ENCODE measurements around the gene IFT172.
"Not testable (repeated sequence)": the region's sequence is repeated elsewhere in the genome, so short reads cannot be mapped to it uniquely, and the experiment has no call there.

Gene IFT172, protein sequence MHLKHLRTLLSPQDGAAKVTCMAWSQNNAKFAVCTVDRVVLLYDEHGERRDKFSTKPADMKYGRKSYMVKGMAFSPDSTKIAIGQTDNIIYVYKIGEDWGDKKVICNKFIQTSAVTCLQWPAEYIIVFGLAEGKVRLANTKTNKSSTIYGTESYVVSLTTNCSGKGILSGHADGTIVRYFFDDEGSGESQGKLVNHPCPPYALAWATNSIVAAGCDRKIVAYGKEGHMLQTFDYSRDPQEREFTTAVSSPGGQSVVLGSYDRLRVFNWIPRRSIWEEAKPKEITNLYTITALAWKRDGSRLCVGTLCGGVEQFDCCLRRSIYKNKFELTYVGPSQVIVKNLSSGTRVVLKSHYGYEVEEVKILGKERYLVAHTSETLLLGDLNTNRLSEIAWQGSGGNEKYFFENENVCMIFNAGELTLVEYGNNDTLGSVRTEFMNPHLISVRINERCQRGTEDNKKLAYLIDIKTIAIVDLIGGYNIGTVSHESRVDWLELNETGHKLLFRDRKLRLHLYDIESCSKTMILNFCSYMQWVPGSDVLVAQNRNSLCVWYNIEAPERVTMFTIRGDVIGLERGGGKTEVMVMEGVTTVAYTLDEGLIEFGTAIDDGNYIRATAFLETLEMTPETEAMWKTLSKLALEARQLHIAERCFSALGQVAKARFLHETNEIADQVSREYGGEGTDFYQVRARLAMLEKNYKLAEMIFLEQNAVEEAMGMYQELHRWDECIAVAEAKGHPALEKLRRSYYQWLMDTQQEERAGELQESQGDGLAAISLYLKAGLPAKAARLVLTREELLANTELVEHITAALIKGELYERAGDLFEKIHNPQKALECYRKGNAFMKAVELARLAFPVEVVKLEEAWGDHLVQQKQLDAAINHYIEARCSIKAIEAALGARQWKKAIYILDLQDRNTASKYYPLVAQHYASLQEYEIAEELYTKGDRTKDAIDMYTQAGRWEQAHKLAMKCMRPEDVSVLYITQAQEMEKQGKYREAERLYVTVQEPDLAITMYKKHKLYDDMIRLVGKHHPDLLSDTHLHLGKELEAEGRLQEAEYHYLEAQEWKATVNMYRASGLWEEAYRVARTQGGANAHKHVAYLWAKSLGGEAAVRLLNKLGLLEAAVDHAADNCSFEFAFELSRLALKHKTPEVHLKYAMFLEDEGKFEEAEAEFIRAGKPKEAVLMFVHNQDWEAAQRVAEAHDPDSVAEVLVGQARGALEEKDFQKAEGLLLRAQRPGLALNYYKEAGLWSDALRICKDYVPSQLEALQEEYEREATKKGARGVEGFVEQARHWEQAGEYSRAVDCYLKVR (N-terminal part only)

DNA sequence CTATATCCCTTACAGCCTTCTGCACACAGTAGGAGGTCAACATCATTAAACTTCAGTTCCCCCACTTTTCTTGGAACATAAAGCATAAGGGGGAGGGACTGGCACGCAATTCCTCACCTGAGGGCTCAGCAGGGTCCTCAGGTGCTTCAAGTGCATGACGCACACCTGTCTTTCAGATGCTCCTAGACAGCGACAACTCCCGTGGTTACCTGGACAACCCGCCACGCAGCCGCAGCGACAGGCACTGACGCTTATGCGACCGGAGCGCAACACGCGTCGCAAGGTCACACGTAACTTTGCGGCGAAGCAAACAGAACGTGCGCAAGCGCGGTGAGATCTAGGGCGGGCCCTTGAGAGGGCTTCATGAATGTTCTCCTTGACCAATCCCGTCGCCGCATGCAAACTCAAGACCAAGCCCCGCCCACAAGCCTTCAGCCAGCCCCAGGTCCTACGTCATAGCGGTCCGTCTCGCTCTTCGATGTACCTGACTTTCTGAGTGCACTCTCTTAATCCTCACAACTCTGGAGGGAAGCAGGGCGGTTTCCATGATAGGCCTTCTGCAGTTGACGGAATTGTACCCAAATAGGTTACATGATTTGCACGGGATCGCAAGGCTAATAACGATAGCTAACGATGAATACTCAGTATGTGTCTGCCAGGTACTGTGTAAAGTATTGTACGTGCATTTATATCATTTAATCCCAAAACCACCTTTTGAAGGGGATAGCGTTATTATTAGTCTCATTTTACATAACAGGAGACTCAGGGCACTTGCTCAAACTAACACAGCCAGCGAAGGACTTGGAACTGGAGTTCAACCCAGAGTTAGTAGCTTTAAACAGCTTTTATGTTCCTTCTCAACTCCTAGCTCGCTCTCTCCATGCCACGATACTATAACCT, at the start of gene IFT172:
Gene IFT172, minus strand, starts transcription at position 246 of the 900 bp plus-strand sequence. Its CDS starts 90 bp downstream, at position 156.
- Histone ChIP-seq H3K9me3 (ENCODE audit: control insufficient read depth, insufficient read depth, low read depth, low read length) (no peaks in the 10 kb centered on the region), H3K4me1 (ENCODE audit: control insufficient read depth, insufficient read depth, low read length) (peaks cover 8% of the 10 kb centered on the region), H3K4me3 (ENCODE audit: low read depth, low read length) (peak within 1 kb of the TSS; percentile 83), H3K9ac (ENCODE audit: low read length) (peak within 1 kb of the TSS; percentile 53), H3K36me3 (ENCODE audit: control insufficient read depth, insufficient read depth, low read length) (peaks cover 4% of the 10 kb centered on the region; the same call in 1 of the 2 replicates), H3K27me3 (ENCODE audit: control insufficient read depth, insufficient read depth, low read length) (peaks cover 15% of the 10 kb centered on the region), H3K27ac (ENCODE audit: low read depth, low read length) (no peak within 1 kb of the TSS)

DNA sequence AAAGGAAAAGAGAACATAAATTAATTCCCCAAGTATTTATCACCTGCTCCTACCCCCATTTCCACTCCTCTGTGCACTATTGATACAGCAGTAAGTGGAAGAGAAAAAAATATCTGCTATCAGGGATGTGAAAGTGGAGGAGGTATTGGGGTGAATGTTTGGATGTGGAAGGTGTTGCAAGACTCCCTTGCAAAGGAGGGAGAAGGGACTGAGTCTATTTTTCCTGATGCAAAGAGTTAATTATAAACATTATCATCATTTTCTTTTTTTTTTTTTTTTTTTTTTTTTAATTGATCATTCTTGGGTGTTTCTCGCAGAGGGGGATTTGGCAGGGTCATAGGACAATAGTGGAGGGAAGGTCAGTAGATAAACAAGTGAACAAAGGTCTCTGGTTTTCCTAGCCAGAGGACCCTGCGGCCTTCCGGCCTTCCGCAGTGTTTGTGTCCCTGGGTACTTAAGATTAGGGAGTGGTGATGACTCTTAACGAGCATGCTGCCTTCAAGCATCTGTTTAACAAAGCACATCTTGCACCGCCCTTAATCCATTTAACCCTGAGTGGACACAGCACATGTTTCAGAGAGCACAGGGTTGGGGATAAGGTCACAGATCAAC, 49.4 kb upstream of the IFT172 start:
- H3K27me3 ChIP-seq (ENCODE audit: control insufficient read depth, insufficient read depth, low read length); H3K36me3 ChIP-seq (ENCODE audit: control insufficient read depth, insufficient read depth, low read length); H3K27ac ChIP-seq (ENCODE audit: low read depth, low read length); H3K9ac ChIP-seq (ENCODE audit: low read length); H3K4me3 ChIP-seq (ENCODE audit: low read depth, low read length); H3K4me1 ChIP-seq (ENCODE audit: control insufficient read depth, insufficient read depth, low read length); H3K9me3 ChIP-seq (ENCODE audit: control insufficient read depth, insufficient read depth, low read depth, low read length): not testable (repeated sequence)

DNA sequence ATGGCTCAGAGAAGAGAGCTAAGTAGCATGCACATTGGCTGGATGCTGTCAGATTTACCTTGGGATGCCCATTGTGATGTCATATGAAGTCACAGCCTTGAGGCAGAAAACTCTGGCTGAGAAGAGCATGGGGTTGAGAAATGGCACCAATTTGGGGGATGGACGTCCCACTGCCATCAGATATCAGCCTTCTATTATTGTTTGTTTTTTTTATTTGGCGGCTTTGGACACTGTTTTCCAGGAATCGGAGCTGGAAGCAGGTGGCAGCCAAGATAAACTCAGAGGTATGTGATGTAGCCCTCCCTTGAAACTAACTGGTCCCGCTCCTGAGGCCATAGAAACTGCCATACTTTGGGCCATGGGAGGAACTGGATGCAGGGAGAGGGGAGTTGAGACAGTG, 47.7 kb upstream of the IFT172 start:
- 0 out of 2 replicates have a peak, but pooled peaks cover 5% of the 10 kb centered on the region for H3K27me3 ChIP-seq (ENCODE audit: control insufficient read depth, insufficient read depth, low read length)
- H3K9ac ChIP-seq (ENCODE audit: low read length), result no peak overlapping the region
- H3K9me3 ChIP-seq (ENCODE audit: control insufficient read depth, insufficient read depth, low read depth, low read length), result 0 out of 2 replicates have a peak, but pooled peaks cover 5% of the 10 kb centered on the region
- no peaks in the 10 kb centered on the region for H3K4me1 ChIP-seq (ENCODE audit: control insufficient read depth, insufficient read depth, low read length)
- no peak overlapping the region for H3K4me3 ChIP-seq (ENCODE audit: low read depth, low read length)
- H3K36me3 ChIP-seq (ENCODE audit: control insufficient read depth, insufficient read depth, low read length), result no peaks in the 10 kb centered on the region
- no peak overlapping the region for H3K27ac ChIP-seq (ENCODE audit: low read depth, low read length)

DNA sequence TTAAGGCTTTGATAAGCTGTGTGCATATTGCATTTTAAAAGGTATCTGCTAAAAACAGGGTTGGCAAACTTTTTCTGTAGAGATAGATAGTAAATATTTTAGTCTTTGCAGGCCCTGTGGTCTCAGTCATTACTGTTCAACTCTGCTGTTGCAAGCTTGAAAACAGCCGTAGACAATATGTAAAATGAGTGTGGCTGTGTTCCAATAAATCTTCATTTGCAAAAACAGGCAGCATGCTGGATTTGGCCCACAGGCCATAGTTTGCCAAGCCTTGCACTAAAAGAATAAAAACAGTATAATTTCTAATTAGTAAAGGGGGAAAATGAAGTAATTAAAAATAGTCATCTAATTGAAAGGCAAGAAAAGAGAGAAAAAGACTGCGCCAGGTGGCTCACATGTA, 42.4 kb upstream of the IFT172 start:
- Histone ChIP-seq H3K9ac (ENCODE audit: low read length) (no peak overlapping the region), H3K9me3 (ENCODE audit: control insufficient read depth, insufficient read depth, low read depth, low read length) (no peaks in the 10 kb centered on the region)

DNA sequence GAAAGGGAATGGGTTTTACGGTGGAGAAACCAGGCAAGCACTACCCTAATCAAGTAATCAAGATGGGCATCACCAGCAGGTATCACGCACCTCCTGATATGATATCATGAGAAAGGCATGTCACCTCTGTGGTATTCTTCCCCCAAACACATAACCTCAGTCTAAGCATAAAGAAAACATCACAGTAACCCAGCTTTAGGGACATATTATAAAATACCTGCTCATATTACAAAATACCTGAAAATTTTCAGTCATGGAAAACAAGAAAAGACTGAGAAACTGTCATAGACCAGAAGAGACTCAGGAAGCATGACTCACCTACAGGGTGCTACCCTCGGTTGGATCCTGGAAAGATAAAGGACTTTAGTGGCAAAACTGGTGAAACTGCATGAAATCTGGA, 37.6 kb upstream of the IFT172 start:
- Histone ChIP-seq H3K27me3 (ENCODE audit: control insufficient read depth, insufficient read depth, low read length) (no peaks in the 10 kb centered on the region), H3K9me3 (ENCODE audit: control insufficient read depth, insufficient read depth, low read depth, low read length) (no peaks in the 10 kb centered on the region), H3K4me1 (ENCODE audit: control insufficient read depth, insufficient read depth, low read length) (no peaks in the 10 kb centered on the region), H3K9ac (ENCODE audit: low read length) (no peak overlapping the region), H3K4me3 (ENCODE audit: low read depth, low read length) (no peak overlapping the region), H3K27ac (ENCODE audit: low read depth, low read length) (no peak overlapping the region), H3K36me3 (ENCODE audit: control insufficient read depth, insufficient read depth, low read length) (no peaks in the 10 kb centered on the region)

More for the DNA sequence above, 42.4 kb upstream of the IFT172 start:
- no peak overlapping the region for H3K27ac ChIP-seq (ENCODE audit: low read depth, low read length)
- H3K4me3 ChIP-seq (ENCODE audit: low read depth, low read length), result no peak overlapping the region
- no peaks in the 10 kb centered on the region for H3K4me1 ChIP-seq (ENCODE audit: control insufficient read depth, insufficient read depth, low read length)
- H3K27me3 ChIP-seq (ENCODE audit: control insufficient read depth, insufficient read depth, low read length), result no peaks in the 10 kb centered on the region
- no peaks in the 10 kb centered on the region for H3K36me3 ChIP-seq (ENCODE audit: control insufficient read depth, insufficient read depth, low read length)

DNA sequence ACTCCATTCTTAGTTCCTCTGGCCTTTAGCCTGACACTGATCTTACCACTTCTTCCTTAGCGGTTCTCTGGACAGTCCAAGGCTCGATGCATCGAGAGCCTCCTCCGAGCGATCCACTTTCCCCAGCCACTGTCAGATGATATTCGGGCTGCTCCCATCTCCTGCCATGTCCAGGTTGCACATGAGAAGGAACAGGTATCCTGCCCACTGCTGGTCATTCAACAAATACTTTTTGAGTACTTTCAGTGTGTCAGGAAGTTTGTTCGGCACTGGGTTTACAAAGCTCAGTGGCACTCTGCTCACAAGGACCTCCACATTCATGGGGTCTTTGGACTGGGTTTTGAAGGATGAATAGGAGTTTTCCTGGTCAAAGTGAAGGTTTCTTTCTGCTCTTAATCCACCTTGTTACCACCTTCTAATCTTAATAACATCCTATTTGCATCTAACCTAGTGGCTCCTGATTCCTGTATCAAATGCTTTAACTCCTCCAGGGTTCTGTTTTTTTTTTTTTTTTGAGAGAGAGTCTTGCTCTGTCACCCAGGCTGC, 32.9 kb upstream of the IFT172 start:
- Histone ChIP-seq H3K36me3 (ENCODE audit: control insufficient read depth, insufficient read depth, low read length) (no peaks in the 10 kb centered on the region), H3K9ac (ENCODE audit: low read length) (no peak overlapping the region), H3K4me3 (ENCODE audit: low read depth, low read length) (no peak overlapping the region), H3K27ac (ENCODE audit: low read depth, low read length) (no peak overlapping the region), H3K27me3 (ENCODE audit: control insufficient read depth, insufficient read depth, low read length) (no peaks in the 10 kb centered on the region), H3K4me1 (ENCODE audit: control insufficient read depth, insufficient read depth, low read length) (no peaks in the 10 kb centered on the region), H3K9me3 (ENCODE audit: control insufficient read depth, insufficient read depth, low read depth, low read length) (no peaks in the 10 kb centered on the region)

DNA sequence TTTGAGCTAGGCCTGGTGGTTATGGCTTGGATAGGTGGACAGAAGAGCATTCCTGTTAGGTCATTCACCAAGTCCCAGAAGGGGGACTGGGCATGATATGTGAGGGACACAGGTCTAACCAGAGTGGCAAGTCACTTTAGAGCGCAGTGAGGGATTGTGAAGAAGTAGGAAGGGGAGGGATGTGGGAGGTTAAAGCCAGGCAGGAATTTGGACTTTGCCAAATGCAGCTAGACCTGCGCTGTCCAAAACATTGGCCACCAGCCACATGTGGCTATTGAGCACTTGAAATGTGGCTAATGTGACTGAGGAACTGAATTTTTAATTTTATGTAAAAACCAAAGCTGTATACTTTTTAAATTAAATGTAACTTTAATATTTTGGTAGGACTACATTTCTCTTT, 30.8 kb upstream of the IFT172 start:
- no peaks in the 10 kb centered on the region for H3K27me3 ChIP-seq (ENCODE audit: control insufficient read depth, insufficient read depth, low read length)
- no peaks in the 10 kb centered on the region for H3K36me3 ChIP-seq (ENCODE audit: control insufficient read depth, insufficient read depth, low read length)
- H3K27ac ChIP-seq (ENCODE audit: low read depth, low read length), result no peak overlapping the region

DNA sequence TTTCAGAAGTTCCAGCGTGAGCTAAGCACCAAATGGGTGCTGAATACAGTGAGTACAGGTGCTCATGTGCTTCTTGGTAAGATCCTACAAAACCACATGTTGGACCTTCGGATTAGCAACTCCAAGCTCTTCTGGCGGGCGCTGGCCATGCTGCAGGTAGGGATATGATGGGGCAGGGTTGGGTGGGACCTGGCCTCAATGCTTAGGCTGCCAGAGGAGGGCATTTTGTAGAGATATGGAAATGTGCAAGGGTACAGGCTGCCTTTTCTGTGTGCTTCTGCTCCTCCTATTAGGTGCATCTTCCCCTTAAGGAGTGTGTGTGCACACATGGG, 29.2 kb upstream of the IFT172 start:
- no peaks in the 10 kb centered on the region for H3K27me3 ChIP-seq (ENCODE audit: control insufficient read depth, insufficient read depth, low read length)
- no peak overlapping the region for H3K4me3 ChIP-seq (ENCODE audit: low read depth, low read length)
- no peaks in the 10 kb centered on the region for H3K4me1 ChIP-seq (ENCODE audit: control insufficient read depth, insufficient read depth, low read length)
- H3K9me3 ChIP-seq (ENCODE audit: control insufficient read depth, insufficient read depth, low read depth, low read length), result no peaks in the 10 kb centered on the region
- no peak overlapping the region for H3K9ac ChIP-seq (ENCODE audit: low read length)
- H3K36me3 ChIP-seq (ENCODE audit: control insufficient read depth, insufficient read depth, low read length), result no peaks in the 10 kb centered on the region
- H3K27ac ChIP-seq (ENCODE audit: low read depth, low read length), result no peak overlapping the region

More for the DNA sequence above, 30.8 kb upstream of the IFT172 start:
- Histone ChIP-seq H3K9ac (ENCODE audit: low read length) (no peak overlapping the region), H3K4me3 (ENCODE audit: low read depth, low read length) (no peak overlapping the region), H3K4me1 (ENCODE audit: control insufficient read depth, insufficient read depth, low read length) (no peaks in the 10 kb centered on the region), H3K9me3 (ENCODE audit: control insufficient read depth, insufficient read depth, low read depth, low read length) (no peaks in the 10 kb centered on the region)

DNA sequence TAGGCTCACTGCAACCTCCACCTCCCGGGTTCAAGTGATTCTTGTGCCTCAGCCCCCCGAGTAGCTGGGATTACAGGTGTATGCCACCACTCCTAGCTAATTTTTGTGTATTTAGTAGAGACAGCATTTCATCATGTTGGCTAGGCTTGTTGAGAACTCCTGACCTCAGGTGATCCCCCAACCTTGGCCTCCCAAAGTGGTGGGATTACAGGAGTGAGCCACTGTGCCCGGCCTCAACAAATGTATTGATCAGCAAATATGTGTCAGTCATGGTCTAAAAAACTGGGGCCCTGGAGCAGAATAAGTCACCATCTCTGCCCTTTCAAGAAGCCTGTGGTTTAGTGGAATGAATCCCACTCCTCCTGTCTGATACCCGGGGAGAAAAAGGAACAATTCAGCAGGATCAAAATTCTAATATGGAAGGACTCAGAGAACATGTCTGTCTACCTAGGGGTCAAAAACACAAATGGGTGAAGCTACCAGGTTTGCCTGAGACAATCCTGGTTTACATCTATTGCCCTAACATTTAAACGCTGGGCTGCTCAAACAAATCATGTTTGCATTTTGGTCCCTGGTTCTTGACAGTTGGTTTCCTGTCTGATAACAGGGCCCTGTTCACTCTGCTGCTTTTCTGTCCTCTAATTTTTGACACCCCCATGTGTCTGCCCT, 28.7 kb upstream of the IFT172 start:
- H3K9me3 ChIP-seq (ENCODE audit: control insufficient read depth, insufficient read depth, low read depth, low read length), result no peaks in the 10 kb centered on the region
- no peaks in the 10 kb centered on the region for H3K27me3 ChIP-seq (ENCODE audit: control insufficient read depth, insufficient read depth, low read length)
- no peak overlapping the region for H3K27ac ChIP-seq (ENCODE audit: low read depth, low read length)
- H3K4me1 ChIP-seq (ENCODE audit: control insufficient read depth, insufficient read depth, low read length), result no peaks in the 10 kb centered on the region
- no peak overlapping the region for H3K9ac ChIP-seq (ENCODE audit: low read length)
- no peak overlapping the region for H3K4me3 ChIP-seq (ENCODE audit: low read depth, low read length)
- H3K36me3 ChIP-seq (ENCODE audit: control insufficient read depth, insufficient read depth, low read length), result no peaks in the 10 kb centered on the region
